ENCODE data around the gene COPS2. TPM values are rescaled to one million over a fixed set of nuclear protein-coding genes. Genes with fewer than 3 reads are reported as not detected.

Gene COPS2
- total RNA-seq, 2 donors from 2014 or later = 47.7 to 69.6 TPM

DNA sequence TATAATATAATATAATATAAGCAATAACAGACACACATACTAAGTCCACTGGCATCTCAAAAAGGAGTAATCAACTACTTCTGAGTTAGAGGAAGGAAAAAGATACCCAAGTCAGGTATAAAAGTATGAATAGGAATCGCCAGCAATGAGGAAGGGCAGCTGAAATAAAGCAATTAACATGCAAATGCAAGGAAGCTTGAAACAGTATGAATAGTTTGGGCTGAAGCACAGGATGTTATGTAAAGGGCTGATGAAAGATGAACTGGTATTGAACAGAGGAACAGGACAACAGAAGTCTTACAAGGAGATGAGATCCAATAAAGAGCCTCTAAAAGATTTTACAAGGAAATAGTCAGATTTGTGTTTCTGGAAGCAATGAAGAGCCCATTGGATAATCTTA, 7.1 kb downstream of the COPS2 start:
- intact Hi-C loops (cut with DNase I) = loop anchor here (10.0 kb wide), 1 partner anchor 283 kb away; no protein-coding TSS in a partner anchor
- no peaks in the 10 kb centered on the region for H3K4me1 ChIP-seq

DNA sequence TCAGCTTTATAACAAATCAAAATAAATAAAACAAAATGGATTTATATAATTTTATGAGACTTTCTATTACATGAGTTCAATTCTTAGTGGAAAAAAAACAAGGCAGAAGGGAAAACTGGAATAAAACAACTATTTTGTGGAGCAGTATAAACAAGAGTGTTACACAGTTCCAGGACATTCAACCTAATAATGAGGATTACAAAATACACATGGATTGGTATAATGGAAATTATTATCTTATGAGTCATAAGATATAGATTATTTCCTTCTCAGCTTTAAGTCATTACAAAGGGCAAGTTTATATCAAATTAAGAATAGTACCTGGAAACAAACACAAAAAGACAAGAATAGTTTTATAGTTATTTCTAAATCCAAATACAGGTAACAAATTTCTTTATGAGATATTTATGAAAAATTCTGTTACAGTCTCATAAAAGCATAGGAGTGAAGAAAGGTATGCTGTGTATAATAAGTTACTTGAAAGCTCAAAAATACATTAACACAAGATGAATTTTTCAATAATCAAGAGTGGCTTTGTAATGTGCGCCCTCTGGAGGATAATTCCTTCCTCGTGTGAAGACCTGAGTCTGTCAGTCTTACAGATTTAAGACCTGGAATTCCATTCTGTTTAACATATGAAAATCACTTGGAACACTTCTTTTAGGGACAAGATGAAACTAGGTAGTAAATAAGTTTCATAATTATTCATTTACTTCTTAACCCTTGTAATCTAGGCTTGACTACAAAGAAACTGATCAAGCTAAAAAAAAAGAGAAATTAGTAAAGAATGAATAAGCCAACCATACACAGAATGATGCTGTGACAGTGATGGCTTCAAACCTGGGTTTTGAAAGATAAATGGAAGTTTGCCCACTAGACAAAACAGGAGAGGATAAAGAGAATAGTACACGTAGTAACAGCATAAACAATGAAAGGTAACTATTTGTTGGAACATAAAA, 9.5 kb downstream of the COPS2 start:
- H3K9me3 ChIP-seq = no peaks in the 10 kb centered on the region
- TF ChIP-seq, protein P1, sequence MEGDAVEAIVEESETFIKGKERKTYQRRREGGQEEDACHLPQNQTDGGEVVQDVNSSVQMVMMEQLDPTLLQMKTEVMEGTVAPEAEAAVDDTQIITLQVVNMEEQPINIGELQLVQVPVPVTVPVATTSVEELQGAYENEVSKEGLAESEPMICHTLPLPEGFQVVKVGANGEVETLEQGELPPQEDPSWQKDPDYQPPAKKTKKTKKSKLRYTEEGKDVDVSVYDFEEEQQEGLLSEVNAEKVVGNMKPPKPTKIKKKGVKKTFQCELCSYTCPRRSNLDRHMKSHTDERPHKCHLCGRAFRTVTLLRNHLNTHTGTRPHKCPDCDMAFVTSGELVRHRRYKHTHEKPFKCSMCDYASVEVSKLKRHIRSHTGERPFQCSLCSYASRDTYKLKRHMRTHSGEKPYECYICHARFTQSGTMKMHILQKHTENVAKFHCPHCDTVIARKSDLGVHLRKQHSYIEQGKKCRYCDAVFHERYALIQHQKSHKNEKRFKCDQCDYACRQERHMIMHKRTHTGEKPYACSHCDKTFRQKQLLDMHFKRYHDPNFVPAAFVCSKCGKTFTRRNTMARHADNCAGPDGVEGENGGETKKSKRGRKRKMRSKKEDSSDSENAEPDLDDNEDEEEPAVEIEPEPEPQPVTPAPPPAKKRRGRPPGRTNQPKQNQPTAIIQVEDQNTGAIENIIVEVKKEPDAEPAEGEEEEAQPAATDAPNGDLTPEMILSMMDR (IDR thresholded peaks at IDR 0.05) = peak; percentile 66
- H3K4me1 ChIP-seq = no peaks in the 10 kb centered on the region
- H3K9ac ChIP-seq (ENCODE audit: low read depth in 2 of 2, low read length in 2 of 2) = no peak overlapping the region
- intact Hi-C loops (cut with DNase I) = loop anchor here (10.0 kb wide), 1 partner anchor 281 kb away; no protein-coding TSS in a partner anchor
- no peak overlapping the region for H3K4me3 ChIP-seq
- peaks cover 7% of the 10 kb centered on the region for H3K36me3 ChIP-seq
- peak; percentile 52 for DNase-seq
- no peaks in the 10 kb centered on the region for H3K27me3 ChIP-seq
- no peak overlapping the region for H3K27ac ChIP-seq

More for the DNA sequence above, 7.1 kb downstream of the COPS2 start:
- TF ChIP-seq, protein P1 (IDR thresholded peaks at IDR 0.05) = no peak
- peaks cover 2% of the 10 kb centered on the region for H3K36me3 ChIP-seq
- no peak for DNase-seq
- H3K9ac ChIP-seq (ENCODE audit: low read depth in 2 of 2, low read length in 2 of 2) = no peak overlapping the region
- no peak overlapping the region for H3K4me3 ChIP-seq
- no peak overlapping the region for H3K27ac ChIP-seq
- H3K9me3 ChIP-seq = no peaks in the 10 kb centered on the region
- no peaks in the 10 kb centered on the region for H3K27me3 ChIP-seq

DNA sequence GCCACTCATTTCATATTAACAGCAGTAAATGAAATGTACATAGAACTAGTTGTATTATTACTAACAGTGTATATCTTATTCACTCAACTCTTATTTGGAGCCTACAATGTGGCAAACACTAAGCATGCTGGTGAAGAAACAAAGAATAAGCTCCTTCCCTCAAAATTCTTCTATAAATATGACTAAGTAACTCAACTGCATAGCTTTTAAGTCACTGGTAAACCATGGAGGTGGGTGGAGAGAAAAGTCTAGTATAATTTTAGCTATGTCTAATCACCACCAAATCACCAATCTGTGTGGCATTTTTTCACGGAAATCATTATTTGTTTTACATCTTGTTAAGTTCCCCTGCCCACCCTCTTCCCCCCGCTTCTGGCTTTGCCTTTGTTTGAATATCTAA, 17.5 kb downstream of the COPS2 start:
- Histone ChIP-seq H3K4me3 (no peak overlapping the region), H3K27me3 (no peaks in the 10 kb centered on the region), H3K9ac (ENCODE audit: low read depth in 2 of 2, low read length in 2 of 2) (no peak overlapping the region), H3K36me3 (peaks cover under 1% of the 10 kb centered on the region), H3K4me1 (no peaks in the 10 kb centered on the region), H3K27ac (no peak overlapping the region), H3K9me3 (no peaks in the 10 kb centered on the region)
- no peak for DNase-seq
- intact Hi-C loops (cut with DNase I) = no loop called here
- TF ChIP-seq, protein P1 (IDR thresholded peaks at IDR 0.05) = no peak

DNA sequence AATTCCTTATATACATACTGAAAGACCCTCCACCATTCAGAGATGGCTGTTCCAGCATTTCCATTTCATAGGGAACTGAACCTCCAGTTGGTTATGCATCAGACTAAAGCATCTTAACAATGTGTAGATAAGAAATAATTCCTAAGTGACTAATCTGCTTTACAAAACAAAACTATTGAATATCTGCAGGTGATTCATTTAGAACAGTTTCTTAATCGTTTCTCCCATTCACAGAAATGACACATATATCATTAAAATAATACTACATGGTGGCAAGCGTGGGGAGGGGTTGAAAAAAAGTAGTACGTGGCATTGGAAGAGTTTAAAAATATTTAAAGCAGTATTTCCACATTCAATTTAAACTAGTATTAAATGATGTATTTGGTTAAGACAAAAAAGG, 19.5 kb downstream of the COPS2 start:
- Histone ChIP-seq H3K27ac (no peak overlapping the region), H3K4me3 (no peak overlapping the region), H3K27me3 (no peaks in the 10 kb centered on the region), H3K9ac (ENCODE audit: low read depth in 2 of 2, low read length in 2 of 2) (no peak overlapping the region), H3K9me3 (no peaks in the 10 kb centered on the region), H3K36me3 (no peaks in the 10 kb centered on the region), H3K4me1 (no peaks in the 10 kb centered on the region)
- TF ChIP-seq, protein P1 (IDR thresholded peaks at IDR 0.05) = no peak
- no peak for DNase-seq
- intact Hi-C loops (cut with DNase I) = no loop called here

DNA sequence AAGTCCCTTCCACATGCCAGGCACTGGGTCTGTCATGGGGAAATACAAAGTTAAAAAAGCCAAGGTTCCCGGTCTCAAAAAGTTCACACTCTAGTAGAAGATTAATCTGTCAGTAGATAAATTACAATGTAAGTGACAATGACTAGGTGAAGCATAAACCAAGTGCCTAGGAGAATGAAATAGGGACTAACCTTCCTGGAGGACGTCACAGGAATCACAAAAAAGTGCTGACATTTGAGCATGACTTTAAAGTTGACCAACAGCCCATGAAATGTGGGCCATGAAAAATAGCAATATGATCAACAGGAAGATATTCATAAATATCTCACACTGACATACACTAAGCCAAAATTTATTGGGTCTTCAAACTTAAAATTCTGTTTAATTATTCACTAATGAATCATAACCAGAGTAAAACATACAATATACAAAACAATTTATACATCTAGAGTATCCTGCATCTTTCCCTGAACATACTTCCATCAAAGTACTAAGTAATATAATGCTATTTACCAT, 20.0 kb downstream of the COPS2 start:
- Histone ChIP-seq H3K9ac (ENCODE audit: low read depth in 2 of 2, low read length in 2 of 2) (no peak overlapping the region), H3K27me3 (no peaks in the 10 kb centered on the region), H3K4me3 (no peak overlapping the region), H3K36me3 (no peaks in the 10 kb centered on the region), H3K27ac (no peak overlapping the region), H3K9me3 (no peaks in the 10 kb centered on the region), H3K4me1 (no peaks in the 10 kb centered on the region)
- TF ChIP-seq, protein P1 (IDR thresholded peaks at IDR 0.05) = no peak
- intact Hi-C loops (cut with DNase I) = no loop called here
- no peak for DNase-seq
